ENCODE results near the gene HLA-DMA. TPM values are rescaled to one million over a fixed set of nuclear protein-coding genes. Genes with fewer than 3 reads are reported as not detected.

HLA-DMA gene
- polyA plus RNA-seq, 1 experiment: 7.1 TPM

DNA sequence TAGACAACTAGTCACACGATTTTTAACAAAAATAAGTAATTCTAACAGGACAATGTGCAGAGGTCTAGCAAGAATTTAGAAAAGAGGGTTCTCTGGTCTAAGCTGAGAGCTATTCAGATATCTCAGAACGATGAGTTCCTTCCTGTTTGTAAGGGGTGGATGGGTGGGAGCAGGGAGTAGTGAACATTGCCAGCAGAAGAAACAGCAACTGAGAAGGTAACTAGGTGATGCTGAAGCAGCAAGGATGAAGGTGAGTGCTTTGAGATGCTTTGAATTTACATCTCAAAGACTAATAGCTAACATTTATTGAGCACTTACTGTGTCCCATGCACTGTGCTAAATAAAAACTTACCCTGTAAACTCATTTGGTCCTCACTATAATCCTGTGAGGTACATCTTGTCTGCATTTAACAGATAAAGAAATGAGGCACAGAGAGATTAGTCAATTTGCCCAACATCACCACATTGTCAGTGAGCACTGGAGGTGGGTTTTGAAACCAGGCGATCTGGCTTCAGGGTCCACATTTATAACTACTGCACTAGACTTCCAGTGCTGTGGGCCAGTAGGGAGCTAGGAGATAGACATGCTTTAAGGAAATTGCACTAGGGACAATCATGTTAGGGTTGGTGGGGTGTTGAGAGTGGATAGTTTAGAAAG lies 31.2 kb upstream of the HLA-DMA start:
- no peak for DNase-seq (ENCODE audit: low read depth, low spot score)
- H3K27me3 ChIP-seq (ENCODE audit: control insufficient read depth, insufficient read depth, low read length): peaks cover 3% of the 10 kb centered on the region
- CTCF ChIA-PET: interaction anchor here (0.6 to 6.9 kb wide), 62 partner anchors 9 to 271 kb away, joined by 3 to 252 read pairs (median 7); partner anchors contain the start of genes HLA-DMA, RING1 and TAP2
- POLR2A ChIA-PET: interaction anchor here (0.5 to 9.4 kb wide), 5 partner anchors 13 to 259 kb away, joined by 3 to 199 read pairs (median 4); partner anchors contain the start of gene BRD2
- no peak overlapping the region for H3K4me3 ChIP-seq (ENCODE audit: low read depth, low read length)
- H3K27ac ChIP-seq (ENCODE audit: low read depth, low read length): no peak overlapping the region
- H3K9me3 ChIP-seq (ENCODE audit: control insufficient read depth, insufficient read depth, low read length): no peaks in the 10 kb centered on the region
- TF ChIP-seq, protein P1, sequence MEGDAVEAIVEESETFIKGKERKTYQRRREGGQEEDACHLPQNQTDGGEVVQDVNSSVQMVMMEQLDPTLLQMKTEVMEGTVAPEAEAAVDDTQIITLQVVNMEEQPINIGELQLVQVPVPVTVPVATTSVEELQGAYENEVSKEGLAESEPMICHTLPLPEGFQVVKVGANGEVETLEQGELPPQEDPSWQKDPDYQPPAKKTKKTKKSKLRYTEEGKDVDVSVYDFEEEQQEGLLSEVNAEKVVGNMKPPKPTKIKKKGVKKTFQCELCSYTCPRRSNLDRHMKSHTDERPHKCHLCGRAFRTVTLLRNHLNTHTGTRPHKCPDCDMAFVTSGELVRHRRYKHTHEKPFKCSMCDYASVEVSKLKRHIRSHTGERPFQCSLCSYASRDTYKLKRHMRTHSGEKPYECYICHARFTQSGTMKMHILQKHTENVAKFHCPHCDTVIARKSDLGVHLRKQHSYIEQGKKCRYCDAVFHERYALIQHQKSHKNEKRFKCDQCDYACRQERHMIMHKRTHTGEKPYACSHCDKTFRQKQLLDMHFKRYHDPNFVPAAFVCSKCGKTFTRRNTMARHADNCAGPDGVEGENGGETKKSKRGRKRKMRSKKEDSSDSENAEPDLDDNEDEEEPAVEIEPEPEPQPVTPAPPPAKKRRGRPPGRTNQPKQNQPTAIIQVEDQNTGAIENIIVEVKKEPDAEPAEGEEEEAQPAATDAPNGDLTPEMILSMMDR (IDR thresholded peaks at IDR 0.05; ENCODE audit: low read depth, low read length): no peak

DNA sequence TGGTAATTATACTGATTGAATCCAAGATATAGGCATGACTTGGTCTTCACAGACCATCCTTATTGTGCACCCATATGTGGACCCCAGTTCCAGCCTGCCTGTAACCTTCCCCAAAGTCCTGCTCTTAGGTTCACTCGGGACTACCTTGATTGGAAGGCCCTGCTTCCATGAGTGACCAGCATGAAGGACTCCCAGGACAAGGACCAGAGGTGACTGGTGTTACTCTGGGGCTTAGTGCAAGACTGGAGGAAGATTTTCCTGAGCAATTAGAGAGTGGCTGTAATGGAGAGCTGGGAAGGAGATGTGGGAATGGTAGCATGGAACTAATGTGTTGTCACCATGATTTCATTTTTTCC lies 30.6 kb upstream of the HLA-DMA start:
- POLR2A ChIA-PET: interaction anchor here (0.6 to 9.4 kb wide), 3 partner anchors 13 to 50 kb away, joined by 4 to 199 read pairs (median 5); partner anchors contain the start of genes BRD2 and HLA-DOA
- no peak overlapping the region for H3K4me3 ChIP-seq (ENCODE audit: low read depth, low read length)
- CTCF ChIA-PET: interaction anchor here (0.9 to 6.9 kb wide), 11 partner anchors 13 to 144 kb away, joined by 5 to 252 read pairs (median 31); partner anchors contain the start of genes HLA-DMA and TAP2
- H3K27me3 ChIP-seq (ENCODE audit: control insufficient read depth, insufficient read depth, low read length): peaks cover 3% of the 10 kb centered on the region
- H3K9me3 ChIP-seq (ENCODE audit: control insufficient read depth, insufficient read depth, low read length): no peaks in the 10 kb centered on the region
- H3K27ac ChIP-seq (ENCODE audit: low read depth, low read length): no peak overlapping the region
- TF ChIP-seq, protein P1 (IDR thresholded peaks at IDR 0.05; ENCODE audit: low read depth, low read length): no peak
- DNase-seq (ENCODE audit: low read depth, low spot score): no peak

DNA sequence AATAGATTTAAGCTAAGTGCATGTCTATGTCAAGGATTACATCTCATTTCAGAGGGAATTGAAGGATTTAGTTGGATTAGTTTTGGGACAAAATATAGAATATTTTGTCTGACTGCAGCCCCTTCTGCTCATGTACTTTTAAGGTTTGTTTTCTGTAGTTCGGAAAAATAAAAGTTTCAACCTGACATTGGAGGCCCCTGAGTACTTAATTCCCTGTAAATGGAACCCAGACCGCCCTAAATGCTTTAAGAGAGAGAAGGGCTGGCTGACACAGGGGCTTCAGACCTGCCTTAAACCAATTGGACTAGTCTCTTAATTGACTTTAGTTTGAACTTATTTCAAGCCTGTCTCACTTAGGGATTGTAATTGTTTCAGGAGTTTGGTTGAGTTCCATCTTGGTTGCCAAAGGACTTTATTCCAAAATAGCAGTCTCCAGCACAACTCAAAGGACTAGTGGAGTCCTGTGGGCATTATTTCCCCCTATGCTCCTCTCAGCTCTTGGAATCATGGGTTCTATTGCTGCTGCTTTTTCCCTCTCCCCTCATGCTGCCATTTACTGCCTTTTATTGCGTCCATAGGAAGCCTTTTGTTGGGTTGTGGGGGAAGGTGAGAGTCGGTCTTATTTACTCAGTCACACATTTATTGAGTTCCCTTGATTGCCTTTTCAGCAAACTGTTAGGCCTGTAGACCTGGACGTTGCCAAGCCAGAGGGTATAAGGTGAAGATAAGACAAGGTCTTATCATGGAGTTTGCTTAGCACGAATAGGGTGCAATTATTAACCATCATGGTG lies 30.0 kb upstream of the HLA-DMA start:
- Histone ChIP-seq H3K27ac (ENCODE audit: low read depth, low read length) (peak overlapping the region; percentile 13), H3K27me3 (ENCODE audit: control insufficient read depth, insufficient read depth, low read length) (peaks cover 3% of the 10 kb centered on the region), H3K9me3 (ENCODE audit: control insufficient read depth, insufficient read depth, low read length) (no peaks in the 10 kb centered on the region), H3K4me3 (ENCODE audit: low read depth, low read length) (no peak overlapping the region)
- ChIA-PET POLR2A (interaction anchor here (0.6 to 9.4 kb wide), 2 partner anchors 12 to 27 kb away, joined by 4 to 199 read pairs; partner anchors contain the start of genes BRD2 and HLA-DOA), CTCF (interaction anchor here (0.9 to 6.9 kb wide), 13 partner anchors 11 to 144 kb away, joined by 4 to 252 read pairs (median 31); partner anchors contain the start of genes HLA-DMA and TAP2)
- DNase-seq (ENCODE audit: low read depth, low spot score): no peak
- TF ChIP-seq, protein P1 (IDR thresholded peaks at IDR 0.05; ENCODE audit: low read depth, low read length): no peak

DNA sequence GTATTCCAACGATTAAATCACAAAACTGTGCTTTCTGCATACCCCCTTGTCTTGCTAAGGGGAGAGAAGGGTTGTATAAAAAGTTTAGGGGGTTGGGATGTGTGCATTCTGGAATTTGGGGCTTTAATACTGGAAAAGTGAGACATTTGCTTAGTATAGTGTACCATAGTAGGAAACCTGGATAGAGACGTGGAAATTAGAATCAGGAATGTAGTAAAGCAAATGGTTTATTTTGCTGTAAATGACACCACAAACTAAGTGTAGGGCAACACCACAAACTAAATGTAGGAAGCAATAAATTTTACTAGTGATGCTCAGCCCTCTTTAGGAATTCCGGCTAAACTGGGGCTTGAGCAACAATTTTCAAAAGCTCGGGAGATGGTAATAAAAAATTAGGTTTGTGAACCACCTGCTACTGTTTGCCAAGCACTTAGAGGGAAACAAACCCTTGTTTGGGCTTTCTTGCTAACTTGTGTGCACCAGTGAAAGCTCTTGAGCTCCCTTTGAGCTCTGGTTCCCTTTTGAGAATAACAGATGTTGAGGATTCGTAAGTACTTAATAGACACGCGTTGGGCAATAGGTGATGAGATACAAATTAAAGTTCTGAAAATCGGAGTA lies 29.3 kb upstream of the HLA-DMA start:
- TF ChIP-seq, protein P1 (IDR thresholded peaks at IDR 0.05; ENCODE audit: low read depth, low read length): no peak
- H3K4me3 ChIP-seq (ENCODE audit: low read depth, low read length): no peak overlapping the region
- H3K27me3 ChIP-seq (ENCODE audit: control insufficient read depth, insufficient read depth, low read length): peaks cover 3% of the 10 kb centered on the region
- no peaks in the 10 kb centered on the region for H3K9me3 ChIP-seq (ENCODE audit: control insufficient read depth, insufficient read depth, low read length)
- CTCF ChIA-PET: interaction anchor here (0.5 to 3.4 kb wide), 6 partner anchors 10 to 164 kb away, joined by 3 to 40 read pairs (median 4); partner anchors contain the start of gene TAP2
- DNase-seq (ENCODE audit: low read depth, low spot score): no peak
- POLR2A ChIA-PET: interaction anchor here (9.4 kb wide), 1 partner anchor 11 kb away, joined by 199 read pairs; the partner anchor contains the start of gene BRD2
- H3K27ac ChIP-seq (ENCODE audit: low read depth, low read length): no peak overlapping the region

All from AG04450 (cell line).